ENCODE results near the gene ATL2. TPM values are rescaled to one million over a fixed set of nuclear protein-coding genes. Genes with fewer than 3 reads are reported as not detected.
"Not testable (repeated sequence)": the region's sequence is repeated elsewhere in the genome, so short reads cannot be mapped to it uniquely, and the experiment has no call there.

The ATL2 gene
- total RNA-seq, 1 donor from 2014 or later: 45.8 TPM

GRCh38 chr2:38336621-38337020 is 40.5 kb downstream of the ATL2 start:
- no peak overlapping the region for H3K4me3 Mint-ChIP-seq (ENCODE audit: unreplicated experiment)
- no peaks in the 10 kb centered on the region for H3K4me1 Mint-ChIP-seq (ENCODE audit: unreplicated experiment)
- DNase-seq (ENCODE audit: extremely low spot score, unreplicated experiment): no peak
- H3K27ac Mint-ChIP-seq (ENCODE audit: unreplicated experiment): no peak overlapping the region
- H3K9me3 Mint-ChIP-seq (ENCODE audit: unreplicated experiment): no peaks in the 10 kb centered on the region
- no peaks in the 10 kb centered on the region for H3K27me3 Mint-ChIP-seq (ENCODE audit: unreplicated experiment)
- H3K36me3 Mint-ChIP-seq (ENCODE audit: unreplicated experiment): peaks cover 32% of the 10 kb centered on the region
- TF ChIP-seq CTCF (IDR thresholded peaks at IDR 0.05): no peak

- Mint-ChIP-seq H3K4me3 (ENCODE audit: unreplicated experiment) (no peak overlapping the region), H3K27me3 (ENCODE audit: unreplicated experiment) (no peaks in the 10 kb centered on the region), H3K36me3 (ENCODE audit: unreplicated experiment) (peaks cover 32% of the 10 kb centered on the region), H3K4me1 (ENCODE audit: unreplicated experiment) (peaks cover 7% of the 10 kb centered on the region), H3K27ac (ENCODE audit: unreplicated experiment) (no peak overlapping the region), H3K9me3 (ENCODE audit: unreplicated experiment) (peaks cover 14% of the 10 kb centered on the region)
- no peak for TF ChIP-seq CTCF (IDR thresholded peaks at IDR 0.05)
- DNase-seq (ENCODE audit: extremely low spot score, unreplicated experiment): no peak
Measured at GRCh38 chr2:38330754-38331153, 46.3 kb downstream of the ATL2 start.

- Mint-ChIP-seq H3K4me3 (ENCODE audit: unreplicated experiment) (no peak overlapping the region), H3K36me3 (ENCODE audit: unreplicated experiment) (peaks cover 25% of the 10 kb centered on the region), H3K27me3 (ENCODE audit: unreplicated experiment) (no peaks in the 10 kb centered on the region), H3K4me1 (ENCODE audit: unreplicated experiment) (peaks cover 15% of the 10 kb centered on the region), H3K27ac (ENCODE audit: unreplicated experiment) (no peak overlapping the region), H3K9me3 (ENCODE audit: unreplicated experiment) (peaks cover 14% of the 10 kb centered on the region)
- no peak for TF ChIP-seq CTCF (IDR thresholded peaks at IDR 0.05)
- DNase-seq (ENCODE audit: extremely low spot score, unreplicated experiment): no peak
Measured at GRCh38 chr2:38327580-38327979, 49.5 kb downstream of the ATL2 start.

- H3K9me3 Mint-ChIP-seq (ENCODE audit: unreplicated experiment): peaks cover 3% of the 10 kb centered on the region
- peaks cover 22% of the 10 kb centered on the region for H3K4me1 Mint-ChIP-seq (ENCODE audit: unreplicated experiment)
- H3K27me3 Mint-ChIP-seq (ENCODE audit: unreplicated experiment): no peaks in the 10 kb centered on the region
- peaks cover 8% of the 10 kb centered on the region for H3K36me3 Mint-ChIP-seq (ENCODE audit: unreplicated experiment)
- DNase-seq (ENCODE audit: extremely low spot score, unreplicated experiment): no peak
- H3K4me3 Mint-ChIP-seq (ENCODE audit: unreplicated experiment): no peak overlapping the region
- H3K27ac Mint-ChIP-seq (ENCODE audit: unreplicated experiment): no peak overlapping the region
- no peak for TF ChIP-seq CTCF (IDR thresholded peaks at IDR 0.05)
Measured at GRCh38 chr2:38323623-38324022, 53.5 kb downstream of the ATL2 start.

- no peak overlapping the region for H3K4me3 Mint-ChIP-seq (ENCODE audit: unreplicated experiment)
- peaks cover 4% of the 10 kb centered on the region for H3K36me3 Mint-ChIP-seq (ENCODE audit: unreplicated experiment)
- no peak overlapping the region for H3K27ac Mint-ChIP-seq (ENCODE audit: unreplicated experiment)
- no peaks in the 10 kb centered on the region for H3K9me3 Mint-ChIP-seq (ENCODE audit: unreplicated experiment)
- H3K4me1 Mint-ChIP-seq (ENCODE audit: unreplicated experiment): peaks cover 22% of the 10 kb centered on the region
- TF ChIP-seq CTCF (IDR thresholded peaks at IDR 0.05): no peak
- H3K27me3 Mint-ChIP-seq (ENCODE audit: unreplicated experiment): no peaks in the 10 kb centered on the region
- no peak for DNase-seq (ENCODE audit: extremely low spot score, unreplicated experiment)
Measured at GRCh38 chr2:38322224-38322914, 54.7 kb downstream of the ATL2 start.

- H3K9me3 Mint-ChIP-seq (ENCODE audit: unreplicated experiment): not testable (repeated sequence)
Measured at GRCh38 chr2:38319240-38319639, 57.8 kb downstream of the ATL2 start.

More at GRCh38 chr2:38319240-38319639, 57.8 kb downstream of the ATL2 start:
- not testable (repeated sequence) for H3K4me3 Mint-ChIP-seq (ENCODE audit: unreplicated experiment); H3K36me3 Mint-ChIP-seq (ENCODE audit: unreplicated experiment); H3K4me1 Mint-ChIP-seq (ENCODE audit: unreplicated experiment); H3K27me3 Mint-ChIP-seq (ENCODE audit: unreplicated experiment); DNase-seq (ENCODE audit: extremely low spot score, unreplicated experiment); H3K27ac Mint-ChIP-seq (ENCODE audit: unreplicated experiment)

Measured in osteocyte (in vitro differentiated cells).